Measurements from ENCODE around the gene HMGN3.

Gene HMGN3

DNA sequence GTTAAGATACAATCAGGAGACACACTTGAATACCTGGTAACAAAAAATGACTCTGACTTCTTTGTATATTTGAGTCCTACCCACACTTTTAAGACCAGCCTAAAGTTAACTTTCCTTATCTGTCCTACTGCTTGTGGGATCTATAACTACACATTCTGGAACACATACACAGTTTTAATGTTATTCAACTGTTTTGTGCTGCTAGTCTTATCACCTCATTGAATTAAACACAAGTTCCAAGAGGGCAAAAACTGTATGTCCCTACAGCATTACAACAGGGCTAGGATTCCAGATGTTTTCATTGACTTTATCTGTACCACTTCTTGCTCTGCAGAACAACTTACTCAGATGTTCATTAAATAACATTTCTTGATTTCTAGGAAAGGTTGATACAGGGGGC, 2.8 kb downstream of the HMGN3 start:
- no peak for DNase-seq

DNA sequence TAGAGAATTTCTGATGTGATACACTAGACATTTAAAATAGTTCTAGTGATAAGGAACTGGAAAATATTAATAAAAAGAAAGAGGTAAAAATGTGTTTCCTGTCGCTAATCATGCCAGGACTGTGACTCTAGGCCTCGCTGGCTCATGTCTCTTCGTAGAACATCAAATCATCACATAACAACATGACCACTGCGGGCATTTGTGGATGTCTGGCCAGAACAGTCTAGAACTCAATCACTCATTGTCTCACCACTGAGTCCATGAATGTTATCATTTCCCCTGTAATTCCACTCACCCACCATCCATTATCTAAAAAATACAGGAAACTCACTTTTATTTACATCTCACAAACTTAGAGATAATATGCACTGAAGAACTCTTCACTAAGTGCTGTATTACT, 3.4 kb downstream of the HMGN3 start:
- no peak for DNase-seq

DNA sequence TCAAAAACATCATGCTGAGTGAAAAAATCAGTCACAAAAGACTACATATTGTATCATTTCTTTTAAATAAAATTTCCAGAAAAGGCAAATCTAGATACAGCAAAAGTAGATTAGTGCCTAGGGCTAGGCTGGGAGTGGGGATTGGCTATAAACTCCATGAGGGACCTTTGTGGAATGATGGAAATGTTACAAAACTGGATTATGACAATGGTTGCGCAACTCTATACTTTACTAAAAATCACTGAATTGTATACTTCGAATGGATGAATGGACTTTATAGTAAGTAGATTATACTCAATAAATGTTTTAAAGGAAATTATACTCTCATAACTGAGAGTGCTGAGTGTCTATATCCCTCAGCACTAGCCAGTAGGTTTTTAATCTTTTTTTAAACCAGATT, 4.3 kb downstream of the HMGN3 start:
- no peak for DNase-seq

DNA sequence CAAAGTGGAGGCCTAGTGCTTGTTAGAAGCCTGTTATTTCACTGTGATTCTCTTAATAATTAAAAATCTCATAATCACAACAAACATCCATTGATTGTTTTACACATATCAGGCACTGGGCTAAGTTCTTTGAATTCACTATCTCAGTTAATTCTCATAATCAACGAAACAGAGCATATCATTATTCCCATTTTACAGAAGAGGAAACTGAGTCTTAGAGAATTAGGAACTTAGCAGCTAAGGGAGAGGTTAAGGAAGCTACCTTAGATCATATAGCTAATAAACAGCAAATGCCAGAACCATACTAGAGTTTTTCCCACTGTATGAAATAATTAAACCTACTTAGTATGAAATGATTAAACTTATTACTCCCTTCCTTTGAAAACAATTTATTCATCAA, 7.0 kb downstream of the HMGN3 start:
- no peak for DNase-seq

DNA sequence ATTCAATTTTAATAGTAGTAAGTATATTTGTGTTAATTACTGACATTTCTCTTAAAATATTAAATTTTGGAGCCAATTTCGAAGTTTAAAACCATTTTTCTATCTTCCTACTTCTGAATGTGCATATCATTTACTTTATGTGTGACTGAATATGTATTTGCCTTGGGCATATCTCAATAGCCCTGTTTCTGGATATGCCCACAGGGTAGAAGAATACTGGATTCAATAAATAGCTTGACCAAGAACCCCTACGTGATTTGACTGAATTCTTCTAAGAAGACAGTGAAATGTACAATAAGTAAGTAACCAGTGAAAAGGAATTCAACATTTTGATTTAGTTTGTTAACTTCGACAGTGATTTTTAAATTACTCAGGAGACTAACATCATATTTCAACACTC, 7.8 kb downstream of the HMGN3 start:
- no peak for DNase-seq

DNA sequence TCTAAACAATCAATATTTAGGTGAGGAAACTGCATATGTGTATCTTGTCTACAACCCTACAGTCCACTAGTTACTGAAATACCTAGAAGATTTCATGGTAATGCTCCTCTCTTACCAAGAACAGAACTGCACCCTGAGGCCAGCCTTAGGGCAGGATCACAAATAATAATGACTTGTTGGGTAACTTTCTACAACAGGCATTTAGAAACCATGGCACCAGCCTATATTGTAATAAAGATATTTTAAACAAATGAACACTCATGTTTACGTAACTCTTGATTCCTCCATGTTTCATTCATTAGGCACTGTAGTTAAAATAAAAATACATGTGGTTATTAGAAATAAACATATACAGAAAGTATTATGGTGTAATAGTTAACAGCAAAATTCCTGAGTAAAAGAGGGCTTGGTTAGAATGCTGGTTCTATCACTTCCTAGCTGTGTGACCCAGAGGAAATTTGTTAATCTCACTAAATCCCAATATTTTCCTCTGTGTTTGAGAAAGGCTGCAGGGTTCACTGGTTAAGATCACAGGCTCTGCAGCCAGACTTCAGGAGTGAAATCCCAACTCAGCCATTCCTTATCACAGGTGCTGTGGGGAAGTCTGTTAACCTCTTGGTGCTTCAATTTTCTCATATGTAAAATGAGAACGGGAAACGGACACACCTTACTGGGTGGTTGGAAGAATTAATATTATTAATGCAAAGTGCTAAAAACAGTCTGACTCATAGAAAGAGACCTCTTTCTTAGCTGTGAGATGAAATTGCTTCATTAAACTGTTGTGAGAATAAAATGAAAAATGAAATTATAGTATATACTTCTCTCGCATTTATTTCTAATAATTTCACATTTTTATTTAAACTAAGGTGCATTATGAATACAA, 8.5 kb downstream of the HMGN3 start:
- DNase-seq: no peak

DNA sequence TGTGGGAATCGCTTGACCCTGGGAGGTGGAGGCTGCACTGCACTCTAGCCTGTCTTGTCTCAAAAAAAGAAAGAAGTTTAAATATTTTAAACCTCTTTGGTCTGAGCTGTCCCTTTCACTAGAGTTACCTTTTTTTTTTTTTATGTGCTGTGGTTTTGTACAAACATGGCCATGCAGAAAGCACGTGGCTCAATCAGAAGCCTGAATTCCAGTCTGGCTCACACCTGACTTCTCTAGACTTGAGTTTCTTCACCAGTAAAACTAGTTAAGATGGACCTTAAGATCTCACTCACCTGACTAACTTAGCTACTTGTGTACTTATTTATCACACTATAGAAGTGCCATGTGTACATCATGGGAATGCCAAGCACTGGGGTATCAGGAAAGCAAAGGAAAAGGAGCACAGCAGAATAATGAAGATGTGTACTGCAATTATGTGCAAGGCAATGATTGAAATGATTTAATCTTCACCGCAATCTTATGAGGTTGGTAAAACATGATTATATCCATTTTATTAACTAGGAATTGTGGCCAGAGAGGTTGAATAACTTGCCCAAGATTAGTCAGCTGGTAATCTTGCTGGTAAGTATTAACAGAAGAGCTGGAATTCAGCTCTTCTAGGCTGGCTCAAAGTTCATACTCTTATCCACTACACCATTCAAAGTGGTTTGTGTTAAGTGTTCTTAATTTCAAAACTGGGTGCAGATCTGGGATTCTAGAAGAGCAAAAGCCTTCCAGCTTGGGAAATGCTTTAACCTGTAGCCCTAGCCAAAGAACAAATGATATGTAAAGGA, 10.7 kb downstream of the HMGN3 start:
- DNase-seq: no peak

DNA sequence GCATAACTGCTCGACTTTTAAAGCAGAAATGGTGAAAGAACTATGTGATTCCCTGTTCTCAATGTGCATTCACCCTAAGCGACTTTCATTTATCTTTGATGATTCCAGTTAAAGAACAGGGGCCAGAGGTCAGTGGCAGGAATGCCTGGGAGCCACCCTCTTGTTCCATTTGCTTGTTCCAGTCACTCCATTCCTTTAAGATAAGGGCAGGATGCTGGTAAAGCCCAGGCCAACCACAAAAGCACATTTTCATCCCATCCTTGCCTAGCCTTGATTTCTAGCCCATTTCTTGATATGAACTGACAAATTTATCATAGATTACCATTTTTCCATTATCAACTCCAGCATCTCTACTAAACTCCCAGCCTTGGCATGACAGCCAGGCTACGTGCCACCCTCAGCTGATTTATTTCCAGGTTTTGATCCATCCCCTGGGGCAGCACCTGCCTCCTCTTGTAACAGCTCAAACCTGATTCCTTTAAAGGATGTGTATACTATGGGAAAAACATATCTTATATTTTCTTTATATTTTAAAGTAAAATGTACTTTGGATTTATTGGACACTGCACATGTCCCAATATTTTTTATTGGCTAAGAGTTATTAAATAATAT, 19.2 kb downstream of the HMGN3 start:
- peak; percentile 74 for DNase-seq

DNA sequence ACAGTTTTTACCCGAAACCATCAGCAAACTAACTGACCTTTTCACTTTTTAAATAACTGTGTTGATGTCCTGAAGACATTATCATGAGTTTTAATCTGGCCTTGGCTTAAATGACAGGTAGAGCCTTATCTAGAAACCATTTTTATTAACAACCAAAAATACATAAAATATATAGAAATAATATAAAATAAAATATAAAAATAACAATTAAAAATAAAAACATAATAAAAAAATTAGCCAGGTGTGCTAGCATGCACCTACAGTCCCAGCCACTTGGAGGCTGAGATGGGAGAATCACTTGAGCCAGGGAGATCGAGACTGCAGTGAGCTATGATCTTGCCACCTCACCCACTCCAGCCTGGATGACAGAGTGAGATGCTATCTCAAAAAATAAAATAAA, 21.6 kb downstream of the HMGN3 start:
- DNase-seq: no peak

DNA sequence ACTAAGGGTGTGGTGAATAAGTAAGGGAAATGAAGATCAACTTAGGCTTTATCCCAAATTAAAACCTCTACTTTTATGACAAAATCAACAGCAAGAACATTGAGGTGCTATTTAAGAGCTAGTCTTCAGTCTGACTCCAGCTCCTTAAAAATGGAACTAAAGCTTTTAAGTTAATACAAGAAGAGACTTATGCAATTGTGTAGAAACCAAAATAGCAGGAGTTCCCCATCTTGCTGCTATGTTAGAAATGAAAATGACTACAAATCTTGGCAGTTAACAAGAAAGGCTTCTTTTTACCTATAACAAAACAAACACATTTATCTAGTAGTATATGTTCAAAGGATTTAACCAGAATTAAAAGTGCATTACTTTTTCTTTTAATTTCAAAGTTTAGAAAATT, 25.7 kb downstream of the HMGN3 start:
- DNase-seq: no peak

DNA sequence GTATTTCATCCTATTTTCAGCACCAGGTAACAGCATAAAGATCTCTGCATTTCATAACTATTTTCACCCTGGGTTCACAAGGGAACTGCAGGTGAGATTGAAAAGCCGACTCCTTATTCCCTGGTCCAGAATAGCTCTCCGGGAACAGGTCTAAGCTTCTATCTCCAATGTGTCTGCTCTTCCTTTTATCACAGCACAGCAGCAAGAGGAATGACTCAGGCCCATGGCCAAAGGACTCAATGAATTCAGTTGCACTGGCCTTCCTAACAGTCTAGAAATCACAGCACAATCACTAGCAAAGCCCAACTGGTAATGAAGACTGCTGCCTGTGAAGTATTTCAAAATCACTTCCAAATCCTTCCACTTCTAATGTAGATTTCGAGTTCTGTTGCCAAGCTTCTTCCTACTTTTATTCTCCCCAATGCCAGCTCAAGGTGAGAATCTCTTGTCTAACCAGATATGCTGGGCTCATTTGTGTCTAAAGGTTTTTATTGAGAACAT, 30.7 kb downstream of the HMGN3 start:
- no peak for DNase-seq

DNA sequence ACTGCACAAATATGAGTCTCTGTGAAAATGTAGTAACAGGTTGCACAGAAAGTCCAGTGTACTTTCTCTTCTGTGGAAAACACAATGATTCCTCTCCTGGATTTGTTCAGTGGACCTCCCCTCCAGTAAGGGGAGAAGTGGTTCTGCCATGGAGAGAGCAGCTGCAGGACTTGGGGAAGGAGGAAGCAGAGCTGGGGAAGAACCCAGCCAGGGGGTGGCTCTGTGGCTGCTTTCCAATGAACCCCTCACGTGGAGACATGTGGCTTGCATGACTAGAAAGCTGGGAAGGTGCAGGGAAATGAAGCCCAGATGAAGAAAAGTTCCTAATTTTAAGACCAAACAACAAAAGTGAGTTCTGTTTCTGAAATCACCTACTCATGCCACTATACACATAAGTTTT, 31.9 kb downstream of the HMGN3 start:
- DNase-seq: no peak

DNA sequence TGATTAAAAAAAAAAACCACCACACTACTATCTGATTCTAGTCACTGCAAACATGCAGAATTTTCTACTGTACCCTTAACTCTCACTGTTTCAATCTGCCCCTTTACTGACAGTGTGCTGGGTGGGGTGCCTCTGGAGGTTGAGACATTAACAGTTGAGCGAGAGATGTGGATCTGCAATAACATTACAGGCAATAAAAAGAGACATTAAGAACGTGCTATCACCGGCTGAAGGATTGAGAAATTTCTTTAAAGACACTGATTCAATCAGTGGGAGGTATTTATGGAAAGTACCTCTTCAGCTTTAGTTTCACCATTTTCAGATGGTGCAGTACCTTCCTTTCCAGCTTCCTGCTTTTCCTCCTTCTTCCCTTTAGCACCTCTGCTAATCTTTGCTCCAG, 32.5 kb downstream of the HMGN3 start:
- DNase-seq: no peak

DNA sequence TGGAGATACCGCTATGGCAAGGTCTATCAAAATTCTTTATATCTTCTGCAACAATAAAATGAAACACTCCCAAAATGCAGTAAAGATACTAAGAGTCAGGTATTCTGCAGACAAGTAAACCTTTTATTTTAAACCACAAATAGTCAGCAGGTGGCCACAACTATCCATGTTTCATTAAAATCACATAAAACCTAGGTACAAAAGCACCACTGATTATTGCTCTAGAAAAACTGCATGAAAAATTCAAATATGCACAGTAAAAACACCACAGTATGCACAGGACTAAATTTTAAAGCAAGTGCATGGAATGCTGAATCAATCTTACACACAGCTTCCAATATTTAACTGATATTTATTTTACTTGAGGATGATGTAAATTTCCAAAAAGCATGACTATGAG, 33.3 kb downstream of the HMGN3 start:
- DNase-seq: no peak

DNA sequence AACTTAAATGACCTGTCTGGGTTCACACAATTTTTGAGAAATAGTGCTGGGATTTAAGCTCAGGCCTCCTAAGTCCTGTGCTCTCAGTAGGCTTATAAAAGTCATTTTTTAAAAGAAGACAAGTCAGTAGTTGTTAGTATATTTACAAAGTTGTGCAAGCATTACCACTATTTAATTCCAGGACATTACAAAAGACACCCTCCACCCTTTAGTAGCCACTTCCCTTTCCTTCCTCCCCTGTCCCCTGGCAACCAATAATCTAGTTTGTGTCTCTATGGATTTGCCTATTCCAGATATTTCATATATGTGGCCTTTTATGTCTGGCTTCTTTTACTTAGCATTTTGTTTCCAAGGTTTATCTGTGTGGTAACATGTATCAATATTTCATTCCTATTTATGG, 37.6 kb downstream of the HMGN3 start:
- DNase-seq: no peak

DNA sequence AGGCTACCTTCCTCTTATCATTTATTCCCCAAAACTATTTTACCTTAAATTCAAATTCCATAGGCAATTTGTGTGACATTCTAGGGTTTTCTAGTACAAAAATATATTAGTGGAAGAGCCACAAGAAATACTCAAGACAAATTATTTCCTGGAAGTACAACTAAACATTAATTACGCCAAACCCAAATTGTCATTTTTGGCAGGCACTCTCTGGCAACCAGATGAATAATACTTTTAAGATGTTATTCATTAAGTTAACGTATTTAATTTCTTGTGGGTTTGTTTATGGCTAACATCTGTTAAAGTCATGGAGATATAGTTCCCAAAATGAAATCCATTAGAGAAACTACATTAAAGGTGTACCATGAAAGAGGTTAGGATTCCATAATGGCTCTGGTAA, 40.5 kb downstream of the HMGN3 start:
- DNase-seq: no peak

DNA sequence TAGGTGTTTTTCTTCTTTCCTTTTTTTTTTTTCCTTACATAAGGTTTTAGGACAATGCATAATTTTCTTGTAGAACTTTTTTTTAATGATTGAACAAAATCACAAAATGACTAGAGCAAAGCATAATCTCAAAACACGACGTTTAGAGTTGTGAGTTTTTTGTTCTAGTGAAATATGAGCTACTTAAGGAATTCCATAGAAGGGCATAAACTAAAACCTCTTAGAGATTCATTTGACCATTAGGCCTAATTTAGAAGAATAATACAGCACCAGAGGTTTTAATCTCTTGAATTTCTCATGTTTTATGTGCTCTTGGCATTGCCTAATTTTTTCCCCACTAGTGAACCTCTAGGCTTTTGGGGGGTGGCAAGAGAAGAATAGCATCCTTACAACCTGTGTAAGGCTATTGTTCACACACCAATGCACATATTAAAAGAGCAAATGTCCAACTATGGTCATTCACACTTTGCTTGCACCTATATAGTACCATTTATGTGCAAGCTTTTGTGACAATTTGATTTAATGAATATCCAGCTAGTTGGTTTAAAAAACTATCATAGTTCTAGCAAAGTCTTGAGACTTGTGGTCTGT, 44.6 kb downstream of the HMGN3 start:
- no peak for DNase-seq

DNA sequence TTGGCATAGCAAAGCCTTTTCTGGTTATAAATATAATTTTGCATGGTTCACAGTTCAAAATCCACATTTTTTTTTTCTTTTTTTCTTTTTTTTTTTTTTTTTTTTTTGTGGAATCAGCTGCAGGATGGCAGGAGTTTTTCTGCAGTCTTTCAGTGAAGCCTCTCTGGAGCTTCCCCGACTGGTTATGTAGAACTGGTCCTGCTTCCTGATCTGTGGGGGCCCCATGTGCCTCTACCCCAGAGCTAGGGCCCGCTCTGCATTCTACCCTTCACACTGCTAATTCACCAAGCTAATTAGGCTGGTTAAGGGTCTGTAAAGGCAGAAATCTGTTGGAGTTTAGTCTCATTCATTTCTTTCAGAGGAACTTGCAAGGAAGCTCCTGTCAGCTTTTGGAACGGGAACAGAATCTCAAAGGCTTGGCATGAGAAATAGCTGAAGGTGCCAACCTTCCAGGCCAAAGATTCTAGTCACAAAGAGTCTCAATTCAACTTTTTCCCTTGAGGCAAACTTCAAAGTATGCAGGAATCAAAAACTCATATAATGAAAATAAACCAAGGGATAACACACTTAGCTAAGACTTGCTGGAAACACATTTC, 45.5 kb downstream of the HMGN3 start:
- no peak for DNase-seq

DNA sequence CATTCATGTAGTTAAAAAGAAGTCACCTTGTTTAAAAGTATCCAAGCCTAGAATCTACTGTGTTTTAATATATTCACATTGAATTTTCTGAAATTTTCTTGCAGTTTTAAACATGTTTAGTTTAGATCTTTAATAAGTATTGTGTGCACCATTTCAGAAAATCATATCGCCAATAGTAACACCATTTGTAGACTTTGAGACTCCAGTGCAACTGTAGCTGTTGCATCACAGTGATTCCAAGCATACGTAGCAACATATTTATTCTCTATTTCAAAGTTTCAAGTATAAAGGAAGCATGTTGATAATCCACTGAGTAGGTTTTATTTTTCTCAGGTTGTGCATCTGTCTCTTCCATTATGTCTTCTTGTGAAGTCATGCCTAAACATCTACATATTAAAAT, 46.4 kb downstream of the HMGN3 start:
- no peak for DNase-seq

DNA sequence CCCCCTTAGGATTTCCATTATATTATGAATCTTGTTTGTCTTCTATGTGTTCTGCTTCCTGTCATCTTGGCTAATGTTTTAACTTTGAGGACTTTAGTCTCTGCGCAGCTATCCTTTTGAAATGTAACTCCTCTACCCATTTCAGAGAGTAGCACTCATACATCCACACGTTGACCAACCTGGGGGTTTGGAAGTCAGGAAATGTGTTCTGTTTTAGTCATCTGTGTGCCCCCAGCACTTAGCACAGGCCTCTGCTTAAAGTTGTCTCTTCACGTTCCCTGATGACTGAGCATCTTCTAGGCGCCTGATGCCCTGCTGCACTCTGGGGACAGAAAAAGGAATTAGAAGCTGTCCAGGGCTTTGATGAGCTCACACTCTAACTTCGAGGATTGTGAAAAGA, 47.9 kb downstream of the HMGN3 start:
- DNase-seq: no peak

DNA sequence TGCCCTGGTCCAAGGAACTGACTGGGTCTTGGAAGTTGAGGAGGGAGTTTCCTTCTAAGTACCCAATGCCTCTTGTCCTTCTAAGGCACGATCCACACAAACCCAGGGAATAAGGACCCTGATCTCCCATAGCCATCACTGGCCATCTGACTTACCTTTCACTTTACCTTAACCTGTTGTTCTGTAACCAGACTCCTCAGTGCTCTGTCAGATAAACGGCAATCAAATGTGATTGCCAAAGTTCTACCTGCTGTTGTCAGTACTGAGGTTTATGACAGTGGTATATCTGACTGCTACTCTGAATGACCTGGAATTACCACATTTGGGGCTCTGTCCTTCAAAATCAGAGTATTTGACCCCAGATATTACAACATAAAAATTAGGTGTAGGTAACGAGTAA, 49.8 kb downstream of the HMGN3 start:
- no peak for DNase-seq

DNA sequence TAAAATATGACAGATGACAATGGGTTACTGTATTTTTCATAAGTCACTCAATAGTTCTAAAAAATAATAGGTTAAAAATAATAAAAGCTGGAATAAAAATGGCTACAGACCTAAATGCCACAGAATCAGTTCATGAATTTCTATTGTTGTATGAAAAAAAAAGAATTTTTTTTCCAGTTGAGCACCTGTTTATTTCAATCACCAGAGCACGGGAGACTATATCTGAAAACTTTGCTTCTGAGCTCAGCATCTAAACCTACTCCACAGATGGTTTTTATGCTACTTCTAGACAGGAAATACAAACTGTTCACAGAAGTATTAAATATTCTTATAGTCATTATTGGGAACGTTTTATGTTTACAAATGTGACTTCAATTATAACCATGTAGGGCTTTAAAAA, 50.4 kb downstream of the HMGN3 start:
- DNase-seq: no peak

DNA sequence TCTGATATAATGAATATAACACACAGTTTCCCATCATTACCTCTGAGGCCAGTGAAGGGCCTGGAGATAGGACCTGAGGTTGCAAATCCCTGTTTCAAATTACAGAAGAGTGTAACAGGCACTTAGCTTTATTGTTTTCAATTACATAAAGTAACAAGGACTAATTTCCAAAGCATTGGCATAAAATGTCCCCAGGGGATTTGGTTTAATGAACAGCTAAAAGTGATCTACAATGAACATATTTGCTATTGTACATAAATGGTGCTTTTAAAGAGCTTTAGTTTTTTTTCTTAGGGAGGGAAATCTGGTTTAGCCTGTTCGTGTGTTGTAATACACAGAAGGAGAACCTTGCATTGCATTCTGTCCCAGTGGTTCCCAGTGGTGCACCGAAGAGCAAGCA, 54.4 kb downstream of the HMGN3 start:
- DNase-seq: no peak
